Measurements from ENCODE around the gene HOXB2.

- TF ChIP-seq ZNF133 (CRISPR knock-in tag; IDR thresholded peaks at IDR 0.05) (no peak), NFIX (CRISPR knock-in tag; IDR thresholded peaks at IDR 0.05; ENCODE audit: low read depth) (no peak), SRSF9 (IDR thresholded peaks at IDR 0.05; ENCODE audit: borderline replicate concordance, low read depth, low read length) (no peak), TEAD4 (IDR thresholded peaks at IDR 0.05; ENCODE audit: low read length) (no peak), TEAD4 (CRISPR knock-in tag; IDR thresholded peaks at IDR 0.05; ENCODE audit: borderline replicate concordance) (no peak)
- TF ChIP-seq, protein P1, sequence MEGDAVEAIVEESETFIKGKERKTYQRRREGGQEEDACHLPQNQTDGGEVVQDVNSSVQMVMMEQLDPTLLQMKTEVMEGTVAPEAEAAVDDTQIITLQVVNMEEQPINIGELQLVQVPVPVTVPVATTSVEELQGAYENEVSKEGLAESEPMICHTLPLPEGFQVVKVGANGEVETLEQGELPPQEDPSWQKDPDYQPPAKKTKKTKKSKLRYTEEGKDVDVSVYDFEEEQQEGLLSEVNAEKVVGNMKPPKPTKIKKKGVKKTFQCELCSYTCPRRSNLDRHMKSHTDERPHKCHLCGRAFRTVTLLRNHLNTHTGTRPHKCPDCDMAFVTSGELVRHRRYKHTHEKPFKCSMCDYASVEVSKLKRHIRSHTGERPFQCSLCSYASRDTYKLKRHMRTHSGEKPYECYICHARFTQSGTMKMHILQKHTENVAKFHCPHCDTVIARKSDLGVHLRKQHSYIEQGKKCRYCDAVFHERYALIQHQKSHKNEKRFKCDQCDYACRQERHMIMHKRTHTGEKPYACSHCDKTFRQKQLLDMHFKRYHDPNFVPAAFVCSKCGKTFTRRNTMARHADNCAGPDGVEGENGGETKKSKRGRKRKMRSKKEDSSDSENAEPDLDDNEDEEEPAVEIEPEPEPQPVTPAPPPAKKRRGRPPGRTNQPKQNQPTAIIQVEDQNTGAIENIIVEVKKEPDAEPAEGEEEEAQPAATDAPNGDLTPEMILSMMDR (IDR thresholded peaks at IDR 0.05 in 2 of 3, conservative IDR thresholded peaks at IDR 0.05 in 1 of 3; ENCODE audit: insufficient read depth in 2 of 3, low read depth in 1 of 3, low read length in 3 of 3) = peak; percentile 11 to 36 (median 14); a peak in 1 of 6 replicates
Observed at GRCh38 chr17:48506246-48506645, 38.7 kb downstream of the HOXB2 start.
